GM18861 (cell line): ENCODE measurements around the gene SDS.

Source experiments
- ATAC-seq: cut with Tn5 transposase; IDR thresholded peaks from one replicate; pipeline ENCODE4 v1.9.1; 2021; ENCODE audit not compliant: unreplicated experiment

The SDS gene

GRCh38 chr12:113403435-113404415 is at the start of gene SDS:
SDS (minus strand) TSS chr12:113403887; CDS start chr12:113399708, 4,179 bp downstream.
- no peak for ATAC-seq

- ATAC-seq: no peak
These were observed 49.6 kb upstream of the SDS start for GRCh38 chr12:113453330-113453729.

- ATAC-seq: no peak
These were observed 48.8 kb upstream of the SDS start for GRCh38 chr12:113452458-113452857.

GRCh38 chr12:113449839-113450238 is 46.2 kb upstream of the SDS start:
- no peak for ATAC-seq

GRCh38 chr12:113449299-113449698 is 45.6 kb upstream of the SDS start:
- no peak for ATAC-seq

- no peak for ATAC-seq
These were observed 45.2 kb upstream of the SDS start for GRCh38 chr12:113448873-113449272.

- no peak for ATAC-seq
These were observed 42.0 kb upstream of the SDS start for GRCh38 chr12:113445544-113446171.

GRCh38 chr12:113443030-113443539 is 39.4 kb upstream of the SDS start:
- no peak for ATAC-seq

- no peak for ATAC-seq
These were observed 37.5 kb upstream of the SDS start for GRCh38 chr12:113440947-113441782.

- no peak for ATAC-seq
These were observed 36.6 kb upstream of the SDS start for GRCh38 chr12:113440336-113440735.

GRCh38 chr12:113439606-113440030 is 35.9 kb upstream of the SDS start:
- ATAC-seq: no peak

- no peak for ATAC-seq
These were observed 35.6 kb upstream of the SDS start for GRCh38 chr12:113439301-113439597.

GRCh38 chr12:113438523-113439300 is 35.0 kb upstream of the SDS start:
- no peak for ATAC-seq

- ATAC-seq: no peak
These were observed 34.0 kb upstream of the SDS start for GRCh38 chr12:113437729-113438100.

- no peak for ATAC-seq
These were observed 33.5 kb upstream of the SDS start for GRCh38 chr12:113436993-113437728.

- no peak for ATAC-seq
These were observed 32.9 kb upstream of the SDS start for GRCh38 chr12:113436586-113436985.

GRCh38 chr12:113435367-113435766 is 31.7 kb upstream of the SDS start:
- no peak for ATAC-seq

- no peak for ATAC-seq
These were observed 29.3 kb upstream of the SDS start for GRCh38 chr12:113432986-113433385.

GRCh38 chr12:113428482-113428881 is 24.8 kb upstream of the SDS start:
- no peak for ATAC-seq

- no peak for ATAC-seq
These were observed 24.2 kb upstream of the SDS start for GRCh38 chr12:113427882-113428281.
